Measurements from ENCODE around the gene DNAH14.

DNAH14 gene

GRCh38 chr1:225409051-225409450, 479.6 kb downstream of the DNAH14 start:
- DNase-seq (no peak), ATAC-seq (replicated peaks) (no peak)
- Mint-ChIP-seq H3K4me3 (no peak overlapping the region), H3K4me1 (ENCODE audit: low read depth in 2 of 2) (peaks cover 5 to 16% of the 10 kb centered on the region in 2 donors), H3K36me3 (ENCODE audit: insufficient read depth) (peaks cover 78% of the 10 kb centered on the region), H3K9me3 (no peaks in the 10 kb centered on the region), H3K27ac (peak overlapping the region in 1 of 2 donors; percentile 35), H3K27me3 (no peaks in the 10 kb centered on the region)

- Mint-ChIP-seq H3K4me1 (ENCODE audit: low read depth in 2 of 2) (peaks cover 13 to 20% of the 10 kb centered on the region in 2 donors), H3K4me3 (no peak overlapping the region), H3K9me3 (no peaks in the 10 kb centered on the region), H3K36me3 (ENCODE audit: insufficient read depth) (peaks cover 78% of the 10 kb centered on the region), H3K27ac (peak overlapping the region; percentile 16 to 24), H3K27me3 (no peaks in the 10 kb centered on the region)
- DNase-seq, result no peak
- no peak for ATAC-seq (replicated peaks)
Measured at GRCh38 chr1:225410036-225410435, 480.6 kb downstream of the DNAH14 start.

DNA sequence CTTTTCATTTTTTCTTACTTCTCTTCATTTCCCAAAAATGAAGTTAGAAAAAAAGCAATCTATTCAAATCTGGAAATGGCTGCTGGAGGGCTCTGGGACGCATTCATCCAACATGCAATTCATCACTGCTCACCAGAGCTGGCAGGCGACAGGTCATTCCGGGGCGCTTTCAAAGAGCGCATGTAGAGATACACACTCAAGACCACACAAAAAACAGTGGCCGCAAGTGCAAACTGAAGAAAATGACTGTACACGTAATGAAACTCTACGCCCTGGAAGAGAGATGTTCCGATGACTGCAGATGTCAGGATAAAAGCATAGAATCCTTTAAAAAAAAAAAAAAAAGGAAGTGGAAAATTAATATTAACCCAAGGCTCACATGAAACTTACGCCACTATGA, 482.8 kb downstream of the DNAH14 start:
- DNase-seq (no peak), ATAC-seq (replicated peaks) (no peak)
- Mint-ChIP-seq H3K27ac (no peak overlapping the region), H3K4me1 (ENCODE audit: low read depth in 2 of 2) (peaks cover 15 to 25% of the 10 kb centered on the region in 2 donors), H3K4me3 (no peak overlapping the region), H3K27me3 (no peaks in the 10 kb centered on the region), H3K36me3 (ENCODE audit: insufficient read depth) (peaks cover 74% of the 10 kb centered on the region), H3K9me3 (no peaks in the 10 kb centered on the region)

DNA sequence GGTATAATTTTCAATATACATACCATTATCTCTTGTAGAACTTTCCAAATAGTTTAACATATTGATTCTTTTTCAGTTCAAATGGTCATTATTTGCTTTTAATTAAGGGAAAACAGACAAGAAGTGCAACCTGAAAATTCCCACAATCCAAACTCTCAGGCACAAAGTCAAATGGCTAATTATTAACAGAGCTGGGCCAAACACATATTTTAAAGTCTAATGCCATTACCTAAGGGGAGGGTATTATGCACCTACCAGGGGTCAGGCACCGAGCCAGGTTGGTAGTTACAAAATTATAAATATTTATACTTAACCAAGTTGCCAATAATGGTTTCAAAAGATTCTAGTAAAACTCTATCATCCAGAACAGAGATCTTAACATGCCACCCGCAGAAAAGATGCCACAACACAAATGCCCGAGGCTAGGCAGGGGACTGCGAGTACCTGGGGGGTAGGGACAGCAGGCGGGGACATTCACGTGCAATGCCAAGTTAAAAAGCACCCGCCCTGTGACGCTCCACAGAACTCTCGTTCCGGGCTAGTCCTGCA, 483.4 kb downstream of the DNAH14 start:
- DNase-seq, result no peak
- no peak overlapping the region for H3K27ac Mint-ChIP-seq
- no peaks in the 10 kb centered on the region for H3K9me3 Mint-ChIP-seq
- ATAC-seq (replicated peaks), result no peak
- H3K36me3 Mint-ChIP-seq (ENCODE audit: insufficient read depth), result peaks cover 78% of the 10 kb centered on the region
- H3K4me1 Mint-ChIP-seq (ENCODE audit: low read depth in 2 of 2), result peaks cover 15 to 28% of the 10 kb centered on the region in 2 donors
- H3K4me3 Mint-ChIP-seq, result no peak overlapping the region
- H3K27me3 Mint-ChIP-seq, result no peaks in the 10 kb centered on the region

DNA sequence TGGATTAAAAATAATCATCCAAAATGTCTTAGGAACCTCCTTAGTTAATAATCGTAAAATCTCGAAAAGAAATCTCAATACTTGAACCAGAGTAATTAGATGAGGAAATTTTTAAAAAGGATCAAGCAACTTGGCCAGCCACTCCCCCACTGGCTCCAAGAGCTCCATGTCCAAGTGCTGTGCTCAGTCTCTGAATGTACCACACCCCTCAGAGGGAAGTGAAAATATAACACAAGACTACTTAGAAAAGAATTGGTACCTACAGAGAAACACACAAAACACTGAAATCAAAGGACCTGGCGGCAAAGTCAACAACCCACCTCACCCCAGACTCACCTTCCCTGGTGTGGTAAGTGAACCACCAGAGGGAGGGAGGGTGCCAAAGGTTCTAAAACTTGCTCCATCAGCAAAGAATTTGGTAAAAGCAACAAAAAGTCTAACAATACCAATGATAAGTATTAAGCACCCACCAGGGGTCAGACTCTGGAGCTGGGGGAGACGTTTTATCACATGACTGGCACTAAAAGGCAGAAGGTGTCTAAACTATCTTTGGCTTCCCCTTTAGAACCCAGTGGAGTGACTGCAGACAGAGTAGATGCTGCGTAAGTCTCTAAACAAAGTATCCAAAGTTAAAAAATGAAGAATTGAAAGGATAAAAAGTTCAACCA, 484.4 kb downstream of the DNAH14 start:
- Mint-ChIP-seq H3K4me3 (no peak overlapping the region), H3K4me1 (ENCODE audit: low read depth in 2 of 2) (peaks cover 15 to 34% of the 10 kb centered on the region in 2 donors), H3K36me3 (ENCODE audit: insufficient read depth) (peaks cover 87% of the 10 kb centered on the region), H3K27me3 (no peaks in the 10 kb centered on the region), H3K9me3 (no peaks in the 10 kb centered on the region), H3K27ac (peak overlapping the region; percentile 4 to 74)
- no peak for DNase-seq
- peak; percentile 29 for ATAC-seq (replicated peaks)

GRCh38 chr1:225415307-225415706, 485.8 kb downstream of the DNAH14 start:
- Mint-ChIP-seq H3K27ac (peak overlapping the region; percentile 4 to 74), H3K36me3 (ENCODE audit: insufficient read depth) (peaks cover 87% of the 10 kb centered on the region), H3K9me3 (no peaks in the 10 kb centered on the region), H3K4me1 (ENCODE audit: low read depth in 2 of 2) (peaks cover 19 to 32% of the 10 kb centered on the region in 2 donors), H3K4me3 (no peak overlapping the region), H3K27me3 (no peaks in the 10 kb centered on the region)
- DNase-seq (no peak), ATAC-seq (replicated peaks) (no peak)

GRCh38 chr1:225415967-225416745, 486.7 kb downstream of the DNAH14 start:
- Mint-ChIP-seq H3K27ac (peak overlapping the region in 1 of 2 donors; percentile 74), H3K4me3 (no peak overlapping the region), H3K9me3 (no peaks in the 10 kb centered on the region), H3K36me3 (ENCODE audit: insufficient read depth) (peaks cover 87% of the 10 kb centered on the region), H3K4me1 (ENCODE audit: low read depth in 2 of 2) (peaks cover 17 to 29% of the 10 kb centered on the region in 2 donors), H3K27me3 (no peaks in the 10 kb centered on the region)
- ATAC-seq (replicated peaks) (no peak), DNase-seq (no peak)

DNA sequence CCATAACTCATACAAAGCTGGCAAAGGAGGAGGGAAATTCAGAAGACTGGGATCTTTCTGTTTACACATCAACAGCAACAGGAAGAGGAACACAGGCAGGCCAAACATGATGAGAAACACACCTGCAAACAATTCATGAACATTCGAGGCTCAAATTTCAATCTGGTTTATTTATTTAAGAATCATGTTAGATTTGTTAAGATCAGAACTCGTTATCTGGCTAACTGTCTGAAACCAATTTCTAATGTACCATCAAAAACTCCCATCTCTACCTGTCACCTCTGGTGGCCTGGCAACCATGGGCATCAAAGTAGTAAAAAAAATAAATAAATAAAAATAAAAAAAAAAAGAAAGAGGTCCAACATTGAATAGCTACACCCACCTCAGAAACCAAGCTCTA, 488.6 kb downstream of the DNAH14 start:
- no peak for ATAC-seq (replicated peaks)
- Mint-ChIP-seq H3K27me3 (no peaks in the 10 kb centered on the region), H3K27ac (peak overlapping the region; percentile 23 to 78), H3K9me3 (no peaks in the 10 kb centered on the region), H3K4me3 (no peak overlapping the region), H3K4me1 (ENCODE audit: low read depth in 2 of 2) (peaks cover 27 to 37% of the 10 kb centered on the region in 2 donors), H3K36me3 (ENCODE audit: insufficient read depth) (peaks cover 79% of the 10 kb centered on the region)
- no peak for DNase-seq

DNA sequence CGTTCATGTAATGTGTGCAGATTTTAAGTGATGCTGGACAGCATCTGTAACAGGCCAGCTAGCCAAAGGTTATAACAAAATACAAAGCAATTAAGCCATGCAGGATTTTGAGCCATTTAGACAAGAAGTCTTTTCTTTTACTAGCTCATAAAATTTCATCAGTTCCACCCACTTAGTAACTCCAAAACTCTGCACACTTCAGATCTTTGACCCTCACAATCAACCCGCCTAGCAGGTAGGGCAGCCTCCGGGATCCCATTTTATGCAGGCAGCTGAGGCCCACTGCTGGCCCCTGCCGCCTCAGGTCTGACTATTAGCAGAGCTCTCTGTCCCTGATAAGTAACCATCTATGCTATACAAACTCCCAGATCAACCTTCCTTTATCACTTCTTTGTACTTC, 489.1 kb downstream of the DNAH14 start:
- Mint-ChIP-seq H3K27ac (peak overlapping the region in 1 of 2 donors; percentile 2), H3K9me3 (no peaks in the 10 kb centered on the region), H3K4me1 (ENCODE audit: low read depth in 2 of 2) (peaks cover 32 to 43% of the 10 kb centered on the region in 2 donors), H3K27me3 (no peaks in the 10 kb centered on the region), H3K36me3 (ENCODE audit: insufficient read depth) (peaks cover 78% of the 10 kb centered on the region), H3K4me3 (no peak overlapping the region)
- DNase-seq (no peak), ATAC-seq (replicated peaks) (no peak)

DNA sequence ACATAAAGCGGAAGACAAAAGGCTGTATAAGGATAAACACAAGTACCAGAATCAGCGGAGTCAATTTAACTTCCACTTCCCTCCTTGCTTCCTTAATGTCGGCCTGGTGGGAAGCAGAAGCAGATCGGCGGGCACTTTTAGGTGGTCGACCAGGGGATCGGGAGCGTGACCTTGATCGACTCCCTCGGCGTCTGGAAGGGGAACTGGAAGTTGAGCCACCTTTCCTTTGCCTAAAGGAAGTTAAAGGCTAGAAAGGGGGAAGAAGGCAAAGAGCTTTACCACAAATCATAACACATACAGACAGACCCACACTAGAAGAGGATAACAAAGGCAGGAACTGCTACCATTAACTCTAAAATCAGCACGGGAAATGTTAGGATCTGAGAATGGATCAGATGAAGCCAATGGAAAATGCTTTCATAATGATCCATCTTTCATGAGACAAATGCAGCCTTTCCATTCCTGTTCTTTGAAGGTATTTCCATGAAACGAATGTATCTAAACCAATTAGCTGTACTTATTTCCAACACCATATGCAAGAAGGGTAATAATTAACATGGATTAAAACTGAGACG, 492.6 kb downstream of the DNAH14 start:
- H3K36me3 Mint-ChIP-seq (ENCODE audit: insufficient read depth), result peaks cover 58% of the 10 kb centered on the region
- ATAC-seq (replicated peaks) (no peak), DNase-seq (no peak)
- no peak overlapping the region for H3K4me3 Mint-ChIP-seq
- no peaks in the 10 kb centered on the region for H3K9me3 Mint-ChIP-seq
- peaks cover 50 to 60% of the 10 kb centered on the region in 2 donors for H3K4me1 Mint-ChIP-seq (ENCODE audit: low read depth in 2 of 2)
- peak overlapping the region in 1 of 2 donors; percentile 90 for H3K27ac Mint-ChIP-seq
- no peaks in the 10 kb centered on the region for H3K27me3 Mint-ChIP-seq

DNA sequence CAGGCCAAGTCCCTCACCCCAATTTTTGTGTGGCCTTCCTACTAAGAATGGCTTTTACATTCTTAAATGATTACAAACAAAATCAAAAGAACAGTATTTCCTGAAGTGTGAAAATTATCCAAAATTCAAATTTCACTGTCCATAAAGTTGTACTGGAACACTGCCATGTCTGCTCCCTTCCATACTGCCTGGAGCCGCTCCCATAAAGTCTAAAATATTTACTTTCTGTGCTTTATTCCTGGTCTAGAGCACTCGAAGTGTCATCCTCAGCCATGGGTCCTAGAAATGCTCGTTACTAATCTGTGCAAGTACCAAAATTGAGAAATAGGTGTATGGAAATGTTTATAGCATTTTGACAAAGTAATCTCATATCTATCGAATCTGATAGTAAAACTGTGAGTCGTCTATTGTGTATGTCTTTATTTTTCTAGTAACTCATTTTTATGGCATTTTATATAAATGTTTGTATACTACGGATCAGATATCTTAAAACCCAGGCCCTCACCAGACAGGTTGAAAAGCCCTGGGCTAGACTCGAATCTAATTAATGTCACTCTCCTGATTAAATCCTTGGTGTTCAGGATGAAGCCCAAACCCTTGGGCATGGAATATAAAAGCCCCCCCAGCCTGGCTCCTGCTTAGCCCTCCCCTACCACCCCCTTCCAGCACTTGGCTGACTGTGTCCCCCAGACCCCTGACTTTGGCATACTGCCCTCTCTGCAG, 493.5 kb downstream of the DNAH14 start:
- H3K36me3 Mint-ChIP-seq (ENCODE audit: insufficient read depth), result peaks cover 54% of the 10 kb centered on the region
- H3K27ac Mint-ChIP-seq, result peak overlapping the region; percentile 51 to 90
- peaks cover 50 to 56% of the 10 kb centered on the region in 2 donors for H3K4me1 Mint-ChIP-seq (ENCODE audit: low read depth in 2 of 2)
- H3K9me3 Mint-ChIP-seq, result no peaks in the 10 kb centered on the region
- no peak for DNase-seq
- H3K27me3 Mint-ChIP-seq, result no peaks in the 10 kb centered on the region
- peak overlapping the region in 1 of 2 donors; percentile 86 for H3K4me3 Mint-ChIP-seq
- ATAC-seq (replicated peaks), result no peak

DNA sequence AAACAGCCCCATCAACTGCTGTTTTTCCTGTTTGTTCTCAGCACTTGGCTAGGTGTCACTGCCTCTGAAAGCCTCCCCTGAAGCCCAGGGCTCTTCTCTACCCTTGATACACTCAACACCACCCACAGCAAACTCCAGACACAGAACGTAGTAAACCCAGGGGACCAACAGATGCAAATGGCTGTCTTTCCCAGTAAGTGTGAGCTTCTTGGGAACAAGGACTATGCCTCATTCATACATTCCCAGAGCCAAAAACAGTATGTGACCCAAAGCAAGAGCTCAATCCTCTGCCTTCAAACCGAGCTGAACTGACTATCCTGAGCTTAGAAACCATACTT, 494.0 kb downstream of the DNAH14 start:
- no peaks in the 10 kb centered on the region for H3K9me3 Mint-ChIP-seq
- peak overlapping the region in 1 of 2 donors; percentile 86 for H3K4me3 Mint-ChIP-seq
- no peaks in the 10 kb centered on the region for H3K27me3 Mint-ChIP-seq
- no peak for ATAC-seq (replicated peaks)
- peak overlapping the region; percentile 51 to 90 for H3K27ac Mint-ChIP-seq
- H3K36me3 Mint-ChIP-seq (ENCODE audit: insufficient read depth), result peaks cover 53% of the 10 kb centered on the region
- no peak for DNase-seq
- H3K4me1 Mint-ChIP-seq (ENCODE audit: low read depth in 2 of 2), result peaks cover 50 to 51% of the 10 kb centered on the region in 2 donors

- Mint-ChIP-seq H3K27me3 (no peaks in the 10 kb centered on the region), H3K9me3 (no peaks in the 10 kb centered on the region), H3K4me3 (peak overlapping the region; percentile 82 to 86), H3K36me3 (ENCODE audit: insufficient read depth) (peaks cover 46% of the 10 kb centered on the region), H3K4me1 (ENCODE audit: low read depth in 2 of 2) (peaks cover 49% of the 10 kb centered on the region in 2 donors), H3K27ac (peak overlapping the region; percentile 19 to 79)
- ATAC-seq (replicated peaks) (no peak), DNase-seq (no peak)
Measured at GRCh38 chr1:225424562-225425200, 495.2 kb downstream of the DNAH14 start.
